SK-N-SH (cell line): ENCODE measurements around the gene IRF9. TPM values are rescaled to one million over a fixed set of nuclear protein-coding genes. Genes with fewer than 3 reads are reported as not detected.

Experiments
- CTCF ChIA-PET: fragments of 300-600, 350-600 bp; formaldehyde crosslinking; extraction: SDS; loops from one replicate; lab custom pipeline; 2021; lab: Yijun Ruan, JAX
- POLR2A ChIA-PET: fragments of 350-600 bp; sonication (Branson Sonifier 250); formaldehyde crosslinking; extraction: SDS; loops from one replicate; lab custom pipeline; 2020; ENCODE audit warnings: antibody characterized with exemption, inconsistent platforms; lab: Yijun Ruan, JAX
- DNase-seq: peaks from one replicate; pipeline ENCODE4 v3.0.0; 2012
- H2AFZ ChIP-seq: fragments of 200-600 bp; sonication (generic); 2 replicates; pipeline ENCODE4 v1.8.1; 2016; ENCODE audit warnings: antibody characterized with exemption, mild to moderate bottlenecking, low read depth
- H3F3A ChIP-seq: fragments of 200-600 bp; sonication (generic); replicated peaks from 2 replicates; pipeline ENCODE3; 2016; ENCODE audit warnings: antibody characterized with exemption, mild to moderate bottlenecking; ENCODE audit not compliant: insufficient read depth
- H3K27ac ChIP-seq, 2 experiments: fragments of 200-500 bp in 1 of 2; fragments of 200-600 bp in 1 of 2; sonication (Bioruptor generic) in 1 of 2; sonication (generic), shearing (Covaris generic) in 1 of 2; 2 replicates each; pipeline versions ENCODE4 v1.5.1 to v1.6.1; 2014 to 2016; ENCODE audit warnings: low read depth in 2 of 2, inconsistent platforms in 1 of 2, low read length in 1 of 2, mild to moderate bottlenecking in 1 of 2, mixed read lengths in 1 of 2
- H3K27me3 ChIP-seq: fragments of 200-600 bp; sonication (generic), shearing (Covaris generic); 2 replicates; pipeline ENCODE4 v1.6.1; 2016; ENCODE audit warnings: mixed run types; ENCODE audit not compliant: insufficient read depth
- H3K36me3 ChIP-seq, 2 experiments: fragments of 200-500 bp in 1 of 2; fragments of 200-600 bp in 1 of 2; sonication (Bioruptor generic) in 1 of 2; sonication (generic) in 1 of 2; replicated peaks in 1 of 2; 2 replicates each; pipeline versions ENCODE3 to v1.5.1; 2014 to 2016; ENCODE audit warnings: low read length in 1 of 2, mild to moderate bottlenecking in 1 of 2; ENCODE audit not compliant: insufficient read depth in 2 of 2, control insufficient read depth in 1 of 2
- H3K4me1 ChIP-seq, 2 experiments: fragments of 200-500 bp in 1 of 2; fragments of 200-600 bp in 1 of 2; sonication (Bioruptor generic) in 1 of 2; sonication (generic), shearing (Covaris generic) in 1 of 2; 2 replicates each; pipeline versions ENCODE4 v1.5.1 to v1.6.1; 2014 to 2016; ENCODE audit warnings: low read depth in 1 of 2, low read length in 1 of 2, mixed run types in 1 of 2; ENCODE audit not compliant: insufficient read depth in 2 of 2, control insufficient read depth in 1 of 2
- H3K4me2 ChIP-seq: fragments of 200-600 bp; sonication (generic), shearing (Covaris generic); 2 replicates; pipeline ENCODE4 v1.6.1; 2017; ENCODE audit warnings: mixed run types
- H3K4me3 ChIP-seq, 2 experiments: fragments of 200-500 bp in 1 of 2; fragments of 200-600 bp in 1 of 2; sonication (Bioruptor generic) in 1 of 2; sonication (generic), shearing (Covaris generic) in 1 of 2; 2 replicates each; pipeline versions ENCODE4 v1.5.1 to v1.8.1; 2014 to 2016; ENCODE audit warnings: low read depth in 2 of 2, inconsistent platforms in 1 of 2, low read length in 1 of 2, mild to moderate bottlenecking in 1 of 2, mixed read lengths in 1 of 2, moderate library complexity in 1 of 2
- H3K79me2 ChIP-seq: fragments of 200-600 bp; sonication (generic); 2 replicates; pipeline ENCODE4 v1.8.1; 2017; ENCODE audit warnings: mild to moderate bottlenecking; ENCODE audit not compliant: insufficient read depth
- H3K9ac ChIP-seq: fragments of 200-600 bp; sonication (generic); 2 replicates; pipeline ENCODE4 v1.6.1; 2017; ENCODE audit warnings: mixed run types
- H3K9me2 ChIP-seq: fragments of 200-600 bp; sonication (generic); 2 replicates; pipeline ENCODE4 v1.6.1; 2017; ENCODE audit warnings: mixed run types
- H3K9me3 ChIP-seq: fragments of 200-600 bp; sonication (generic); 2 replicates; pipeline ENCODE4 v1.6.1; 2017; ENCODE audit warnings: mixed run types, mild to moderate bottlenecking, moderate library complexity
- H4K20me1 ChIP-seq: fragments of 200-600 bp; sonication (generic); 2 replicates; pipeline ENCODE4 v1.6.1; 2017; ENCODE audit warnings: mild to moderate bottlenecking, mixed run types; ENCODE audit not compliant: insufficient read depth
- CTCF ChIP-seq: fragments of 200-600 bp; sonication (generic); IDR thresholded peaks from 2 replicates; pipeline ENCODE4 v1.6.1; 2017; ENCODE audit warnings: antibody characterized with exemption, mild to moderate bottlenecking, moderate library complexity
- ELF1 ChIP-seq: IDR thresholded peaks from 2 replicates; pipeline ENCODE4 v1.4.0; 2012
- EZH2phosphoT487 ChIP-seq: fragments of 200-600 bp; sonication (generic); IDR thresholded peaks from 2 replicates; pipeline ENCODE4 v1.6.1; 2017; ENCODE audit warnings: low read depth, mixed run types, mild to moderate bottlenecking, antibody characterized with exemption, moderate library complexity, borderline replicate concordance
- FOXJ3 ChIP-seq: sonication (generic); formaldehyde crosslinking; IDR thresholded peaks from 2 replicates; pipeline ENCODE4 v1.5.1; 2020; ENCODE audit warnings: mild to moderate bottlenecking, missing genetic modification reagents
- GABPA ChIP-seq: IDR thresholded peaks from 2 replicates; pipeline ENCODE4 v1.4.0; 2012; ENCODE audit warnings: low read depth, mild to moderate bottlenecking
- MEF2A ChIP-seq: IDR thresholded peaks from 2 replicates; pipeline ENCODE4 v1.4.0; 2012; ENCODE audit warnings: low read depth, borderline replicate concordance
- MXI1 ChIP-seq: IDR thresholded peaks from 2 replicates; pipeline ENCODE4 v1.6.1; 2012; ENCODE audit warnings: mild to moderate bottlenecking, low read depth, low read length, improper control_type of control experiment
- NFIC ChIP-seq: IDR thresholded peaks from 2 replicates; pipeline ENCODE4 v1.4.0; 2012; ENCODE audit warnings: borderline replicate concordance
- NRF1 ChIP-seq: IDR thresholded peaks from 2 replicates; pipeline ENCODE4 v1.6.1; 2012; ENCODE audit warnings: low read depth, mild to moderate bottlenecking, low read length
- PBX3 ChIP-seq: IDR thresholded peaks from 2 replicates; pipeline ENCODE4; 2012
- POLR2AphosphoS5 ChIP-seq: IDR thresholded peaks from 2 replicates; pipeline ENCODE4 v1.6.1; 2012; ENCODE audit warnings: low read depth, low read length
- RAD21 ChIP-seq: IDR thresholded peaks from 2 replicates; pipeline ENCODE4 v1.6.1; 2012; ENCODE audit warnings: mild to moderate bottlenecking, low read length
- RFX5 ChIP-seq: IDR thresholded peaks from 2 replicates; pipeline ENCODE4 v1.6.1; 2012; ENCODE audit warnings: mild to moderate bottlenecking, improper control_type of control experiment, low read length
- SIN3A ChIP-seq: IDR thresholded peaks from 2 replicates; pipeline ENCODE4 v1.6.1; 2012; ENCODE audit warnings: low read depth, mild to moderate bottlenecking, low read length, moderate library complexity, borderline replicate concordance
- SMC3 ChIP-seq: IDR thresholded peaks from 2 replicates; pipeline ENCODE4 v1.6.1; 2012; ENCODE audit warnings: low read depth, low read length, improper control_type of control experiment
- TEAD4 ChIP-seq: IDR thresholded peaks from 2 replicates; pipeline ENCODE4 v1.4.0; 2012; ENCODE audit warnings: mild to moderate bottlenecking, borderline replicate concordance; ENCODE audit not compliant: insufficient read depth
- USF2 ChIP-seq: fragments of 150-350 bp; IDR thresholded peaks from 2 replicates; pipeline ENCODE4 v1.6.1; 2017; ENCODE audit warnings: antibody characterized with exemption, low read length, low read depth, borderline replicate concordance
- YY1 ChIP-seq: IDR thresholded peaks from 2 replicates; pipeline ENCODE4 v1.4.0; 2012; ENCODE audit warnings: low read depth, mild to moderate bottlenecking
- WGBS: methylation state at CpG from one replicate; pipeline ENCODE4 v1.1.6; 2017; ENCODE audit warnings: low lambda C conversion rate; 5-methylcytosine and 5-hydroxymethylcytosine counted together
- polyA plus RNA-seq, 3 experiments: library from polyadenylated mRNA; depleted of rRNA; stranded (reverse); fragments of >200 nt; gene quantifications; 2 replicates each; pipeline ENCODE4 v1.2.3, GENCODE V29; 2012
- TF ChIP-seq, protein P1 (sequence below): IDR thresholded peaks from 2 replicates; pipeline ENCODE4 v1.4.0; 2012; ENCODE audit warnings: low read depth, borderline replicate concordance
- TF ChIP-seq, protein P2 (sequence below): IDR thresholded peaks from 2 replicates; pipeline ENCODE4 v1.4.0; 2012; ENCODE audit warnings: low read depth

The IRF9 gene
- polyA plus RNA-seq, 1 of the 3 experiments (the other 2 are of a cell fraction) = 37.6 TPM

GRCh38 chr14:24183014-24183481, 22.0 kb downstream of the IRF9 start (continued):
- TF ChIP-seq NFIC (no peak), RFX5 (no peak), TEAD4 (no peak)
- TF ChIP-seq, protein P1, sequence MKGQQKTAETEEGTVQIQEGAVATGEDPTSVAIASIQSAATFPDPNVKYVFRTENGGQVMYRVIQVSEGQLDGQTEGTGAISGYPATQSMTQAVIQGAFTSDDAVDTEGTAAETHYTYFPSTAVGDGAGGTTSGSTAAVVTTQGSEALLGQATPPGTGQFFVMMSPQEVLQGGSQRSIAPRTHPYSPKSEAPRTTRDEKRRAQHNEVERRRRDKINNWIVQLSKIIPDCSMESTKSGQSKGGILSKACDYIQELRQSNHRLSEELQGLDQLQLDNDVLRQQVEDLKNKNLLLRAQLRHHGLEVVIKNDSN = no peak

DNA sequence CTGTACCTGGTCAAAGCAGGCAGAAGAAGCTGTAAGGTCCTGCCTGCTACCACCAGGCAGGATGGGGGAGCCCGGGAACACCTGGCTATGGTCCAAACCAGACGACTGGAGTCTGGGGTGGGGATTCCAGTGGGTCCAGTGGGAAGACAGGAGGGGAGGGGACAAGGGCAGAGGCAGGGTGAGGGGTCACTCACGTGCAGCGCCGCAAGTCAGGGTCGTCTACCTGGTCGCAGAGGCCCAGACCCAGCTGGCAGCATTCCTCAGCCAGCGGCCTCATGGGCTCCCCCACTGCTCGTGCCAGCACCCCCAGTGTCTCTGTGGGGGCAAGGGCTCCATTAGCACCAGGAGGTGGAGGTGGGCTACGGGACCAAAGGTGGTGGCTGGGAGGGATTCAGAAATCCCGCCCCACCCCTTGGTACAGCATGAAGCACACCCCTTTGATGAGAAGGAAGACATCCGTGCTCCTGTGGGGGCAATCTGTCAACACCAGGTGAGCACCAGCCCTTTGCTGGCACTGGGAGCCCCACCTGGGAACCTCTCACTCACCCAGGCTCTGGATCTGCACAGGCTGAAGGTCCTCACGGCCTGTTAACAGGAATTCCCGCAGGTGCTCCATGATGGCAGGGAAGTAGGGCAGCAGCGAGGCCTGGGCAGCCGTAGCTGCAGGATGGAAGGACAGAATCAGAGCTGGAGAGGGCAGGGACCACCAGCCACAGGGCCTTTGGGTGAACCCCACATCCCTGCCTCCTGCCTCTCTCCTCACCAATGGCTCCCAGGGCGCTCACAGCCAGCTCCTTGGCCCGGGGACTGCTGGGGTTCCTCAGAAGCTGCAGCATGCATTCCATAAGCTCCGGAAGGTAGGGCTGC, 23.3 kb downstream of the IRF9 start:
- Histone ChIP-seq H3K4me1 (peaks cover 9 to 18% of the 10 kb centered on the region in 2 experiments), H2AFZ (no peak overlapping the region), H3K27ac (no peak overlapping the region), H3K27me3 (no peaks in the 10 kb centered on the region), H3F3A (peaks cover 16% of the 10 kb centered on the region), H3K4me2 (no peak overlapping the region), H3K36me3 (peaks cover 21 to 78% of the 10 kb centered on the region in 2 experiments), H3K9me3 (no peaks in the 10 kb centered on the region), H3K9me2 (no peaks in the 10 kb centered on the region), H3K9ac (no peak overlapping the region), H4K20me1 (no peaks in the 10 kb centered on the region), H3K79me2 (peaks cover 19% of the 10 kb centered on the region), H3K4me3 (no peak overlapping the region)
- DNase-seq = no peak
- CTCF ChIA-PET = interaction anchor here (0.7 to 3.8 kb wide), 3 partner anchors 12 to 247 kb away, joined by 3 to 16 read pairs (median 4); partner anchors contain the start of gene IRF9
- POLR2A ChIA-PET = interaction anchor here (1.4 to 1.7 kb wide), 2 partner anchors 11 to 12 kb away, joined by 4 read pairs; partner anchors contain the start of genes REC8 and TM9SF1
- WGBS = 87% methylated on average over 10 of the region's 19 CpGs
- TF ChIP-seq NFIC (no peak), GABPA (no peak), PBX3 (no peak), SMC3 (no peak), NRF1 (no peak), RAD21 (no peak), FOXJ3 (CRISPR knock-in tag) (no peak), TEAD4 (no peak), EZH2phosphoT487 (no peak), MEF2A (no peak), MXI1 (no peak), YY1 (no peak), USF2 (no peak), POLR2AphosphoS5 (no peak), CTCF (no peak), ELF1 (no peak), SIN3A (no peak)
- TF ChIP-seq, protein P2, sequence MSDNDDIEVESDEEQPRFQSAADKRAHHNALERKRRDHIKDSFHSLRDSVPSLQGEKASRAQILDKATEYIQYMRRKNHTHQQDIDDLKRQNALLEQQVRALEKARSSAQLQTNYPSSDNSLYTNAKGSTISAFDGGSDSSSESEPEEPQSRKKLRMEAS = no peak
- TF ChIP-seq, protein P1 = no peak
